Epithelial cell of proximal tubule (primary cell): ENCODE data around the gene WDR36. TPM values are rescaled to one million over a fixed set of nuclear protein-coding genes. Genes with fewer than 3 reads are reported as not detected.

Experiments used
- DNase-seq: peaks from one replicate; pipeline ENCODE4 v3.0.0-alpha.2; 2011; ENCODE audit warnings: low read depth
- H3K4me3 ChIP-seq: 2 replicates; pipeline ENCODE4 v1.5.1; 2011; ENCODE audit warnings: low read depth, mild to moderate bottlenecking, low read length
- total RNA-seq: library from RNA; depleted of rRNA; stranded (reverse); fragments of >200 nt; gene quantifications from 2 replicates; pipeline ENCODE4 v1.2.3, GENCODE V29; 2015
- TF ChIP-seq, protein P1 (sequence below): conservative IDR thresholded peaks from 2 replicates; pipeline ENCODE4 v1.5.1; 2012; ENCODE audit warnings: low read depth, mild to moderate bottlenecking, low read length

Gene WDR36
- total RNA-seq, 1 donor from 2014 or later: 21.0 TPM

DNA sequence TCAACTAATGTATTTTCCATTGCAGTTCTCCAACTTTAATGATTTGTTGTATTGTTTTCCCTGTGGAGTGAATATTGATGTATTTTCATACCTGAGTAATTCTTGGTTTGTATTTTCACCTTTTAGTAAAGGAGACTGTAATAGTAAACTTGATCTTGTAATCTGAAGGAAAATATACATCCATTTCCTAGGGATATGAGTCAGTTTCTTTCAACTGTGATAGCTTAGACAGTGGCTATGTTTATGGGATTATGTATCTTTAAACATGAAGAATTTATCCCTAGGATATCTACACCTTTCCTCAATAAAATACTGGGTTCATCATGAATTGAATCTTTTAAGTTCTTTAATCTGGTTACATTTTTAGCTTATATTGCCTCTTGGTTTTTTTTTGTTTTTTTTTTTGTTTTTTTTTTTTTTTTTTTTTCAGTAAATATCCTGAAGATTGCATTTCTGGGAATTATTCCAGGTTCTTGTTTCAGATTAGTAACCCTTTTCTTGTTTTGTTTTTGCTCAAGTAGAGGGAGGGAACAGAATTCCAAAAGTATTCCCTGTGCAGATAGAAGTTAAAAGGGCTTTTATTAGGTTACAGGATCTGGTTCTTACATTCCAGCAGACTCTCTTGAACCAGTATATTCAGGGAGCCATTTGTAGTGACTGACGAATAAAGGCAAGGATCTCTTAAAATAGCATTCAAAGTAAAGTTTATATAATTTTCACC lies 7.1 kb downstream of the WDR36 start:
- TF ChIP-seq, protein P1, sequence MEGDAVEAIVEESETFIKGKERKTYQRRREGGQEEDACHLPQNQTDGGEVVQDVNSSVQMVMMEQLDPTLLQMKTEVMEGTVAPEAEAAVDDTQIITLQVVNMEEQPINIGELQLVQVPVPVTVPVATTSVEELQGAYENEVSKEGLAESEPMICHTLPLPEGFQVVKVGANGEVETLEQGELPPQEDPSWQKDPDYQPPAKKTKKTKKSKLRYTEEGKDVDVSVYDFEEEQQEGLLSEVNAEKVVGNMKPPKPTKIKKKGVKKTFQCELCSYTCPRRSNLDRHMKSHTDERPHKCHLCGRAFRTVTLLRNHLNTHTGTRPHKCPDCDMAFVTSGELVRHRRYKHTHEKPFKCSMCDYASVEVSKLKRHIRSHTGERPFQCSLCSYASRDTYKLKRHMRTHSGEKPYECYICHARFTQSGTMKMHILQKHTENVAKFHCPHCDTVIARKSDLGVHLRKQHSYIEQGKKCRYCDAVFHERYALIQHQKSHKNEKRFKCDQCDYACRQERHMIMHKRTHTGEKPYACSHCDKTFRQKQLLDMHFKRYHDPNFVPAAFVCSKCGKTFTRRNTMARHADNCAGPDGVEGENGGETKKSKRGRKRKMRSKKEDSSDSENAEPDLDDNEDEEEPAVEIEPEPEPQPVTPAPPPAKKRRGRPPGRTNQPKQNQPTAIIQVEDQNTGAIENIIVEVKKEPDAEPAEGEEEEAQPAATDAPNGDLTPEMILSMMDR: no peak
- no peak overlapping the region for H3K4me3 ChIP-seq
- no peak for DNase-seq

DNA sequence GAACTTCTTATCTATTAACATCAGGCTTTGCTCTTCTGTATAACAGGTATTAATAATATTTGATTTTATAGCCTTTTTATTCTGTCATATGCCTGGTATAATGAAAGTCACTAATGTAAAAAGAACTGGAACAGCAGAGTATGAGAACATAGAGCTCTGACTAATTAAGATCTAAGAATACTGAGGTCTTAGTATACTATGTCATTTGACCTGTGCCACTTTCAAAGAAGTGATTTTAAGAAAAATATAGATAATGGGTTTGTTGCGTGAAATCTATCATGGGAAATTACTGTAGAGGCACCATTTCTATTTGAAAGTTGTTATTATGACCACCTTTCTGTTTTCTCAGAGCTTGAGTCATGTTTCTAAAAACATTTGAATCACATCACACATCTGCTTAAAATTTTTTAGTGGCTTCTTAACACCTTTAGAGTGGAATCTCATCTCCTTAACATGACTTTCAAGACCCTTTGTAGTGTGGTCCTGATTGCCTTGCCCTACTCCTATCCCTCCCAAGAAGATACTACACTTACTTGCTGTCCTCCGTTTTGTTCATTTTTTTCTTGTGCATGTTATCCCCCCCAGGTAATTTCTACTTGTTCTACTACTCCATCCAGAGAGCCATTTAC lies 14.3 kb downstream of the WDR36 start:
- no peak overlapping the region for H3K4me3 ChIP-seq
- DNase-seq: no peak
- TF ChIP-seq, protein P1: no peak

DNA sequence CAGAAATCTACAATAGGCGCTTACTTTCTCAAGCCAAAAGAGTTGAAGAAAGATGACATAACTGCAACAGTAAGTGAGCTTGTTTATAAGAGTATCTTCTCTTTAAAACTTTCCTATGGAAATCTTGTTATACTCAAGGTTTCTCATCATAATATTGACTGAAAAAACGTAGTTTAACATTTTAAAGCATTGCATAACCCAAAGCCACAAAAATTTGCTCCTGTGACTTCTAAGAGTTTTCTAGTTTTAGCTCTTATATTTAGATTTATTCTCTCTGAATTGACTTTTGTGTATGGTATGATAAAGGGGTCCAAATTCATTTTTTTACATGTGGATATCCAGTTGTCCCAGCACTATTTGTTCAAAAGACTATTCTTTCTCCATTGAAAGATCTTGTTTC lies 15.2 kb downstream of the WDR36 start:
- TF ChIP-seq, protein P1: no peak
- H3K4me3 ChIP-seq: no peak overlapping the region
- no peak for DNase-seq

DNA sequence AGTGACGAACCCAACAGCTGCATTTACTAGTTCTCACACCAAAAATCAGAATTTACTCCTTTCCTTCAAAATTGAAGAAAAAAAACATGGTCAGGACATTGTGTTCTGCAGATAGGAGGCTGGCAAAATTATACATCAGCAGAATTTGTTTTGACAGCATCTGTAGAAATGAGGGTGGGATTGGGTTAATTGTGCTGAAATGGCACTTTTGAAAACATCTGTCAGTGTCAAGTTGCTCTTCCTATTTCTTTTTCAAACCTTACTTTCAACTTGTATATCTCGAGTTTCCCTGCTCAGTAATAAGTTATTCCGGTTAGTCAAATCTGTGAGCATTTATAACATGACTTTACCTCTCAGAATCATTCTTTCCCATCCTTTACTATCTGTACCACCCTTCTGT lies 19.8 kb downstream of the WDR36 start:
- DNase-seq: no peak
- H3K4me3 ChIP-seq: no peak overlapping the region
- TF ChIP-seq, protein P1: no peak

DNA sequence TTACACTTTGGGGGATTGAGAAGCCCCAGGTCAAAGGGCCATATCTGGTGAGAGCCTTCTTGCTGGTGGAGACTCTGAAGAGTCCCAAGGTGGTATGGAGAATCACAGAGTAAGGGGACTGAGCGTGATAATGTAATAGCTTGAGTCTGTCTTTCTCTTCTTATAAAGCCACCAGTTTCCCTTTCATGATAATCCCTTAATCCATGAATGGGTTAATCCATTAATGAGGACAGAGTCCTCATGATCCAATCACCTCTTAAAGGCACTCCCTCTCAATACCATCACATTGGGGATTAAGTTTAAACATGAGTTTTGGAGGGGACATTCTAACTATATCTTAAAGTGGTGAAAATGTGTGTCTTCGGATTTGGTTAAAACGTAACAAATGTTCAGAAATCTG lies 21.5 kb downstream of the WDR36 start:
- TF ChIP-seq, protein P1: no peak
- no peak overlapping the region for H3K4me3 ChIP-seq
- DNase-seq: no peak

DNA sequence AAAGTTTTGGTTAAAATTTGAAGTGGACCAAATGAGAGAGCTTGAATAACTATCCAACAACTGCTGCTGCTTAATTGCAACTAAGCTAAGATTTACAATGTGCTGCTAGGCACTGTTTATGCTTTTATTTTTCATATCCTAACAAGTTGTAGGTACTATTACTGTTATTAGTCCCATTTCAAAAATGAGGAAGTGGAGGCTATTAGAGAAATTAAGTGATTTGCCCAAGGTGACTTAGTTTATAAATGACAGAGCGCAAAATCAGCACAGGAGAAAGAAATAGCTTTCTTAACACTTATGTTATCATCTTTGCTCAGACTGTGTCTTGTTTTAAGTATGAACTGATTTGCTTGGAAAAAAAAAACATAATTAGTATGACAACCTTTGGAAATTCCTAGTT lies 23.1 kb downstream of the WDR36 start:
- no peak overlapping the region for H3K4me3 ChIP-seq
- no peak for DNase-seq
- TF ChIP-seq, protein P1: no peak

DNA sequence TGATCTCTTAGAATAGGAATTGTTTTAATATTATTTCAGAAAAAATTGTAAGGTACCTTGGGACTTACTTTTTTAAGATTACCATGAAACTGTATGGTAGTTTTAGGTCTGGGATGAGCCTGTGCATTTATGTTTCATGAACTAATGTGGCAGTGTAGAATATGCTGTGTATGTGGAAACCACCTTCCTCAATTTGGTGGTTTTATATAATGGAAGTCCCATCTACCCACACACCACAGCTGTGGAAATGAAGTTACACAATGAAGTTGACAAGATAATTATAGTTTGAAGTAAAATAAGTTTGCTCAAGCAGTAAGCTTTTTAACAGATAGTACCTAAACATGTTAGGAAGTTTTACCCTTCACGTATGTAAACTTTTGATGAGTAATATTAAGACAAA lies 24.4 kb downstream of the WDR36 start:
- TF ChIP-seq, protein P1: no peak
- DNase-seq: no peak
- no peak overlapping the region for H3K4me3 ChIP-seq
